Activated T-cell treated with anti-CD3 and anti-CD28 coated beads, Interleukin-2, amount 50 U/mL, for 72 hours (primary cell): ENCODE data around the gene B3GLCT. TPM values are rescaled to one million over a fixed set of nuclear protein-coding genes. Genes with fewer than 3 reads are reported as not detected.
"Not testable (repeated sequence)": the region's sequence is repeated elsewhere in the genome, so short reads cannot be mapped to it uniquely, and the experiment has no call there.

Source experiments
- ATAC-seq, 2 donors: fragments of 150-1000 bp; cut with Tn5 transposase; replicated peaks in 1 of 2; 2 replicates each; pipeline ENCODE4 v1.10.0; 2021; ENCODE audit warnings: moderate library complexity in 2 of 2, mild to moderate bottlenecking in 1 of 2
- DNase-seq, 2 donors: peaks; one replicate each; pipeline ENCODE4 v3.0.0; 2021 to 2022; ENCODE audit warnings: mixed read lengths in 1 of 2
- H3K27ac Mint-ChIP-seq: one replicate; pipeline ENCODE4 v1.8.0; 2022; ENCODE audit warnings: mild to moderate bottlenecking, moderate library complexity, mixed read lengths
- H3K27me3 Mint-ChIP-seq: one replicate; pipeline ENCODE4 v1.8.0; 2022; ENCODE audit warnings: low read depth, mixed read lengths
- H3K36me3 Mint-ChIP-seq, 2 donors: one replicate each; pipeline ENCODE4 v1.8.0; 2022; ENCODE audit warnings: mixed read lengths in 2 of 2, mild to moderate bottlenecking in 1 of 2; ENCODE audit not compliant: insufficient read depth in 2 of 2
- H3K4me1 Mint-ChIP-seq: one replicate; pipeline ENCODE4 v1.8.0; 2022; ENCODE audit warnings: low read depth, mixed read lengths
- H3K4me3 Mint-ChIP-seq, 2 donors: one replicate each; pipeline ENCODE4 v1.8.0; 2022; ENCODE audit warnings: mild to moderate bottlenecking in 2 of 2, mixed read lengths in 2 of 2, moderate library complexity in 2 of 2
- H3K9me3 Mint-ChIP-seq, 2 donors: one replicate each; pipeline ENCODE4 v1.8.0; 2022; ENCODE audit warnings: mixed read lengths in 2 of 2
- total RNA-seq, 2 donors: library from RNA; stranded (reverse); gene quantifications; one replicate each; pipeline ENCODE4 v1.2.3, GENCODE V29; 2022

B3GLCT gene
- total RNA-seq, 2 donors from 2014 or later, result 2.6 to 3.0 TPM

GRCh38 chr13:31172001-31172400 lies 27.8 kb upstream of the B3GLCT start:
- H3K36me3 Mint-ChIP-seq, result no peaks in the 10 kb centered on the region
- ATAC-seq, result no peak
- no peak for DNase-seq
- no peaks in the 10 kb centered on the region for H3K9me3 Mint-ChIP-seq
- peaks cover 15% of the 10 kb centered on the region for H3K4me1 Mint-ChIP-seq
- H3K4me3 Mint-ChIP-seq, result no peak overlapping the region
- H3K27me3 Mint-ChIP-seq, result peaks cover 9% of the 10 kb centered on the region
- no peak overlapping the region for H3K27ac Mint-ChIP-seq

- Mint-ChIP-seq H3K27me3 (peaks cover 9% of the 10 kb centered on the region), H3K36me3 (peaks cover 0 to 3% of the 10 kb centered on the region in 2 donors), H3K9me3 (peaks cover 4% of the 10 kb centered on the region in 2 donors), H3K4me1 (peaks cover 13% of the 10 kb centered on the region), H3K27ac (no peak overlapping the region), H3K4me3 (no peak overlapping the region)
- ATAC-seq (no peak), DNase-seq (no peak)
Observed at GRCh38 chr13:31172535-31172934, 27.2 kb upstream of the B3GLCT start.

DNA sequence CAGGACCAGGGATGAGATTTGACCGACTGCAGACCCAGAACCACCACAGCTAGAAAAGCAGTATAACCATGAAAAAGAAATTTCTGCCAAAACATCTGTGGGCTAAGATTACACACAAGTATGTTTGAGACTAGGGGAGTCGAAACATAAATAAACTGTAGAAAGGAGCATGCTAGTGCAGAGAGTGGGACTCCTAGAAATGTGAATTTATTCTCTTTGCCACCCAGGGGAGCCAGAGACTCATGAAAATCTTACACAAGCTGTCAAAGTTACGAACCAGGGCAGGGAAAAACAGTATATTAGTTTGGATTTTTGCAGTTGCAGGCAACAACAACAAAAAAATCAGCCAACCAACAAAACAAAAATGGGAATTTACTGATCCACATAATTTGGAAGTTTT lies 25.8 kb upstream of the B3GLCT start:
- Mint-ChIP-seq H3K4me3 (no peak overlapping the region), H3K36me3 (peaks cover 0 to 3% of the 10 kb centered on the region in 2 donors), H3K4me1 (no peaks in the 10 kb centered on the region), H3K27ac (no peak overlapping the region), H3K27me3 (peaks cover 9% of the 10 kb centered on the region), H3K9me3 (peaks cover 4 to 6% of the 10 kb centered on the region in 2 donors)
- ATAC-seq, result no peak
- no peak for DNase-seq

GRCh38 chr13:31175847-31176532 lies 23.8 kb upstream of the B3GLCT start:
- no peak overlapping the region for H3K27ac Mint-ChIP-seq
- peaks cover 0 to 3% of the 10 kb centered on the region in 2 donors for H3K36me3 Mint-ChIP-seq

DNA sequence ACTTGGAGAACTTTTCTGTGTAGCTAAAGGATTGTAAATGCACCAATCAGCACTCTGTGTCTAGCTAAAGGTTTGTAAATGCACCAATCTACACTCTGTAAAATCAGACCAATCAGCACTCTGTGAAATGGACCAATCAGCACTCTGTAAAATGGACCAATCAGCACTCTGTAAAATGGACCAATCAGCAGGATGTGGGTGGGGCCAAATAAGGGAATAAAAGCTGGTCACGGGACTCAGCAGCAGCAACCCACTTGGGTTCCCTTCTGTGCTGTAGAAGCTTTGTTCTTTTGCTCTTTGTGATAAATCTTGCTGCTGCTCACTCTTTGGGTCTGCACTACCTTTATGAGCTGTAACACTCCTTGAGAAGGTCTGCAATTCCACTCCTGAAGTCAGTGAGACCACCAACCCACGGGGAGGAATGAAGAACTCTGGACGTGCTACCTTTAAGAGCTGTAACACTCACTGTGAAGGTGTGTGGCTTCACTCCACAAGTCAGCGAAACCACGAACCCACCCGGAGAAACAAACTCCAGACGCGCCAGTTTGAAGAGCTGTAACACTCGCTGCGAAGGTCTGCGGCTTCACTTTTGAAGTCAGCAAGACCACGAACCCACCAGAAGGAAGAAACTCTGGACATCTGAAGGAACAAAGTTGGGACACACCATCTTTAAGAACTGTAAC lies 21.8 kb upstream of the B3GLCT start:
- not testable (repeated sequence) for H3K36me3 Mint-ChIP-seq, DNase-seq, ATAC-seq, H3K9me3 Mint-ChIP-seq, H3K27ac Mint-ChIP-seq, H3K4me1 Mint-ChIP-seq, H3K27me3 Mint-ChIP-seq
- peak overlapping the region in 1 of 2 donors; percentile 50 for H3K4me3 Mint-ChIP-seq

More at GRCh38 chr13:31175847-31176532, 23.8 kb upstream of the B3GLCT start:
- Mint-ChIP-seq H3K9me3 (peaks cover 4 to 6% of the 10 kb centered on the region in 2 donors), H3K27me3 (peaks cover 9% of the 10 kb centered on the region), H3K4me3 (no peak overlapping the region), H3K4me1 (no peaks in the 10 kb centered on the region)
- DNase-seq, result no peak
- no peak for ATAC-seq

GRCh38 chr13:31179241-31179640 lies 20.5 kb upstream of the B3GLCT start:
- ATAC-seq, result no peak
- peaks cover 0 to 3% of the 10 kb centered on the region in 2 donors for H3K36me3 Mint-ChIP-seq
- no peak for DNase-seq
- no peak overlapping the region for H3K27ac Mint-ChIP-seq
- peaks cover 4 to 6% of the 10 kb centered on the region in 2 donors for H3K9me3 Mint-ChIP-seq
- H3K4me3 Mint-ChIP-seq, result no peak overlapping the region
- H3K27me3 Mint-ChIP-seq, result no peaks in the 10 kb centered on the region
- no peaks in the 10 kb centered on the region for H3K4me1 Mint-ChIP-seq

GRCh38 chr13:31179754-31180153 lies 20.0 kb upstream of the B3GLCT start:
- DNase-seq, result no peak
- Mint-ChIP-seq H3K9me3 (peaks cover 4 to 6% of the 10 kb centered on the region in 2 donors), H3K27ac (no peak overlapping the region), H3K4me3 (no peak overlapping the region), H3K4me1 (no peaks in the 10 kb centered on the region), H3K27me3 (no peaks in the 10 kb centered on the region), H3K36me3 (peaks cover 0 to 3% of the 10 kb centered on the region in 2 donors)
- no peak for ATAC-seq

GRCh38 chr13:31182987-31183386 lies 16.8 kb upstream of the B3GLCT start:
- H3K9me3 Mint-ChIP-seq, result peaks cover 0 to 2% of the 10 kb centered on the region in 2 donors
- no peaks in the 10 kb centered on the region for H3K4me1 Mint-ChIP-seq
- no peak overlapping the region for H3K27ac Mint-ChIP-seq
- DNase-seq (no peak), ATAC-seq (no peak)
- no peaks in the 10 kb centered on the region for H3K36me3 Mint-ChIP-seq
- H3K4me3 Mint-ChIP-seq, result no peak overlapping the region
- H3K27me3 Mint-ChIP-seq, result no peaks in the 10 kb centered on the region

DNA sequence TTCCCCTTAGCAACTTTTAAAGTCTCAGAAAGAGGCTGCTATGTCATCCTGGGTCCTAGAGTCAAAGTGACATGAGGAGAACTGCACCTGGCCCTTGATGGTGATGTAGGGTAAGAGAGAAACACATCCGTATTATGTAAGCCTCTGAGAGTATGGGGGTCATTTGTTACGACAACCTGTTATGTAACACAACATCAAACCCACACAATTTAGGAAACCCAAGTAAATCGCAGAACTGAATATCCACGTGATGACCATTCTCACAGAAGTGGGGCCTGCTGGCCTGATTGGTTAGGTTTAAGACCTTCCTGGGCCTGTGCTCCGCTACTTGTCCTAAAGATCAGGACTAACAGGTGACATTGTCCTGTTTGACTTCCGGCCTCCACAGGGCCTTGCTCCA lies 15.3 kb upstream of the B3GLCT start:
- Mint-ChIP-seq H3K4me3 (no peak overlapping the region), H3K4me1 (no peaks in the 10 kb centered on the region), H3K27ac (no peak overlapping the region), H3K9me3 (no peaks in the 10 kb centered on the region), H3K27me3 (no peaks in the 10 kb centered on the region), H3K36me3 (no peaks in the 10 kb centered on the region)
- DNase-seq, result no peak
- no peak for ATAC-seq

GRCh38 chr13:31184981-31185645 lies 14.7 kb upstream of the B3GLCT start:
- Mint-ChIP-seq H3K4me3 (no peak overlapping the region), H3K9me3 (no peaks in the 10 kb centered on the region), H3K36me3 (no peaks in the 10 kb centered on the region), H3K4me1 (no peaks in the 10 kb centered on the region), H3K27me3 (peaks cover 4% of the 10 kb centered on the region), H3K27ac (no peak overlapping the region)
- no peak for DNase-seq
- ATAC-seq, result no peak

DNA sequence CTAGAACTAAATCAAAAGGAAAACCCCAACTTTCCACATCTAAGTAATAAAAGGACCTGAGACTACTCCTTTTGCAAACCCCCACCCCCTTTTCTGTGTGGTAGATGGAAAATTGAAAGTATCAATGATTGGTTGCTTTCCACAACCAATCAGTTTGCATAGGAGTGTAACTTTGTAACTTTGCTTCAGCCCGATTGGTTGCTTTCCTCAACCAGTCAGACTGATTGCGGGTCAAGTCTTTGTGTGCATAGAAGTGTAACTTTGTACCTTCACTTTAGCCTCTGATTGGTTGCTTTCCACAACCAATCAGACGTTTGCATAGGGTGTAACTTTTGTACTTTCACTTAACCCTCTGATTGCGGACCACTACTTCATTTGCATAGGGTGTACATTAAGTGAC lies 8.0 kb upstream of the B3GLCT start:
- H3K36me3 Mint-ChIP-seq, result no peaks in the 10 kb centered on the region
- H3K9me3 Mint-ChIP-seq, result peaks cover 0 to 2% of the 10 kb centered on the region in 2 donors
- no peak for DNase-seq
- H3K4me3 Mint-ChIP-seq, result no peak overlapping the region
- peaks cover 16% of the 10 kb centered on the region for H3K27me3 Mint-ChIP-seq
- ATAC-seq, result no peak
- no peak overlapping the region for H3K27ac Mint-ChIP-seq
- peaks cover 11% of the 10 kb centered on the region for H3K4me1 Mint-ChIP-seq

DNA sequence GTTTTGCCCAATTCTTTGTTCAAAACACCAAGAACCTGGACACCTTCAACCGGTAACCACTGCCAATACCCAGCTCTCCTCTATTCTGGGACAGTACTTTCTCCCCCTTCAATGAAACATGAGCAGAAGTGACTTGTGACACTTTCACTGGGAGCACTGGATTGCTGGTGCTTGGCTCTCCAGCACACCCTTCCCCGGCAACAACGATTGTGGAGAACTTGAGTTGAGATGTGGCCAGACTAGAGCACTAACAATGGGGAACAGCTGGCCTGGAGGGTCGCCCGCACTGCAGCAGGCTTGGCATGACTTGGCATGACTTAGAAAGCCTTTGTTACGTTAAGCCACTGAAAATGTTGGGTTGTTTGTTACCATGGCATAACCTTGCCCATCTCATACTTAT lies 7.5 kb upstream of the B3GLCT start:
- no peak overlapping the region for H3K4me3 Mint-ChIP-seq
- no peaks in the 10 kb centered on the region for H3K36me3 Mint-ChIP-seq
- ATAC-seq, result no peak
- peaks cover 16% of the 10 kb centered on the region for H3K27me3 Mint-ChIP-seq
- H3K4me1 Mint-ChIP-seq, result peaks cover 11% of the 10 kb centered on the region
- no peak for DNase-seq
- no peak overlapping the region for H3K27ac Mint-ChIP-seq
- H3K9me3 Mint-ChIP-seq, result peaks cover 0 to 2% of the 10 kb centered on the region in 2 donors

DNA sequence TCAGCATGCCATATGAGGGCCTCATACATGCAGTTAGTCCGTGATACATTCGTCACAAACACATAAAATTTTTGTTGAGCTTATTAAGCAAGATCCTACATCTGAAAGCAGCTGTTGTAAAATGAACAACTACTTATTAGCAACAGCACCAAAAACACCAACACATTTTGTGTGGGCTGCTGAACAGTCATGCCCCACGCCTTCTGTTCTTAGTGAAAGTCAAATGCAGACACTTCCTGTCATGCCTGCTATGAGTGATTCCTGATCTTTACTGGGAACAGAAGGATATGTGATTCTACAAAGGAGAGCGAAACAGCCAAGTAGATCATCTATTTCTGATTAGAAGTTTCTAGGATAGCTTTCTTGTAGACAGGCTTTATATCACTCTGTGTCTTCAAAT lies 4.2 kb upstream of the B3GLCT start:
- Mint-ChIP-seq H3K36me3 (no peaks in the 10 kb centered on the region), H3K27ac (no peak overlapping the region), H3K9me3 (peaks cover 0 to 2% of the 10 kb centered on the region in 2 donors), H3K4me1 (peaks cover 15% of the 10 kb centered on the region), H3K4me3 (no peak overlapping the region), H3K27me3 (peaks cover 7% of the 10 kb centered on the region)
- no peak for DNase-seq
- no peak for ATAC-seq
